ENCODE data around the gene FANCM. TPM values are rescaled to one million over a fixed set of nuclear protein-coding genes. Genes with fewer than 3 reads are reported as not detected.

Gene FANCM
- polyA plus RNA-seq, 1 donor (not counting 4 experiments of a cell fraction or from before 2014, with no cell fraction given), result 6.0 TPM

DNA sequence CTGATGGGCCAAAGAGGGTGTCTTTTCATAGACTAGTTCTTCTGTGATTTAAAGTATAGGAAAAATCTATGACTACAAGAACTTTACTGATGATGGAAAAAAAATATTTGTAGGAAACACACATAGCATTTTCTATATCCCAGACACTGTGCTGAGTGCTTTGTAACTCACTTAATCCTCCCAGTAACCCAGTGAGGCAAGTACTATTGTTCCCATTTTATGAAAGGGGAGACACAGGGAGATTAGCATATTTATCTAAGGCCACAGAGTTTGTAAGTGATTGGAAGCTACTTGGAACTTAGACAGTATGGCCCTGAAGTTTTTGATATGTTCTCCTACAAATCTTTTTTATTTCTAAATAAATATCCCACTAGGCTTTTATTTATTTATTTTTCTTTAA is 31.9 kb upstream of the FANCM start:
- TF ChIP-seq, protein P1, sequence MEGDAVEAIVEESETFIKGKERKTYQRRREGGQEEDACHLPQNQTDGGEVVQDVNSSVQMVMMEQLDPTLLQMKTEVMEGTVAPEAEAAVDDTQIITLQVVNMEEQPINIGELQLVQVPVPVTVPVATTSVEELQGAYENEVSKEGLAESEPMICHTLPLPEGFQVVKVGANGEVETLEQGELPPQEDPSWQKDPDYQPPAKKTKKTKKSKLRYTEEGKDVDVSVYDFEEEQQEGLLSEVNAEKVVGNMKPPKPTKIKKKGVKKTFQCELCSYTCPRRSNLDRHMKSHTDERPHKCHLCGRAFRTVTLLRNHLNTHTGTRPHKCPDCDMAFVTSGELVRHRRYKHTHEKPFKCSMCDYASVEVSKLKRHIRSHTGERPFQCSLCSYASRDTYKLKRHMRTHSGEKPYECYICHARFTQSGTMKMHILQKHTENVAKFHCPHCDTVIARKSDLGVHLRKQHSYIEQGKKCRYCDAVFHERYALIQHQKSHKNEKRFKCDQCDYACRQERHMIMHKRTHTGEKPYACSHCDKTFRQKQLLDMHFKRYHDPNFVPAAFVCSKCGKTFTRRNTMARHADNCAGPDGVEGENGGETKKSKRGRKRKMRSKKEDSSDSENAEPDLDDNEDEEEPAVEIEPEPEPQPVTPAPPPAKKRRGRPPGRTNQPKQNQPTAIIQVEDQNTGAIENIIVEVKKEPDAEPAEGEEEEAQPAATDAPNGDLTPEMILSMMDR (optimal IDR thresholded peaks at IDR 0.05 in 1 of 3, IDR thresholded peaks at IDR 0.05 in 1 of 3, conservative IDR thresholded peaks at IDR 0.05 in 1 of 3; ENCODE audit: extremely low read depth in 1 of 3, insufficient read depth in 2 of 3, low read length in 3 of 3), result no peak
- TF ChIP-seq EZH2 (IDR thresholded peaks at IDR 0.05; ENCODE audit: low read length), result no peak
- H3K27me3 ChIP-seq (ENCODE audit: control insufficient read depth, extremely low read depth, insufficient read depth, low read length), result no peaks in the 10 kb centered on the region
- peaks cover 11 to 14% of the 10 kb centered on the region in 2 experiments for H3K36me3 ChIP-seq (ENCODE audit: control insufficient read depth in 2 of 2, extremely low read depth in 1 of 2, insufficient read depth in 2 of 2, low read length in 2 of 2)
- peaks cover 10% of the 10 kb centered on the region for H3K79me2 ChIP-seq (ENCODE audit: control insufficient read depth, insufficient read depth, low read length)
- no peak overlapping the region for H3K27ac ChIP-seq (ENCODE audit: control insufficient read depth, insufficient read depth, low read length)
- no peak overlapping the region for H3K9ac ChIP-seq (ENCODE audit: control insufficient read depth, extremely low read depth, insufficient read depth, low read length)
- H3K4me3 ChIP-seq (ENCODE audit: control insufficient read depth in 2 of 3, extremely low read depth in 1 of 3, insufficient read depth in 2 of 3, low read depth in 1 of 3, low read length in 3 of 3), result no peak overlapping the region
- H3K9me1 ChIP-seq (ENCODE audit: control insufficient read depth, extremely low read depth, insufficient read depth, low read length), result no peaks in the 10 kb centered on the region
- no peak for DNase-seq (ENCODE audit: low read depth, low spot score)
- no peak for FAIRE-seq
- H3K9me3 ChIP-seq (ENCODE audit: control insufficient read depth, low read depth, low read length), result no peaks in the 10 kb centered on the region
- H3K4me2 ChIP-seq (ENCODE audit: control insufficient read depth, extremely low read depth, insufficient read depth, low read depth, low read length), result no peak overlapping the region
- H3K4me1 ChIP-seq (ENCODE audit: control insufficient read depth, extremely low read depth, insufficient read depth, low read length), result no peaks in the 10 kb centered on the region
- H4K20me1 ChIP-seq (ENCODE audit: control insufficient read depth, extremely low read depth, insufficient read depth, low read length), result no peaks in the 10 kb centered on the region
- dilution Hi-C loops (cut with MboI; ENCODE audit: extremely low pct_ligation_motif_present, low sequenced_read_pairs), result no loop called here
- H2AFZ ChIP-seq (ENCODE audit: control insufficient read depth, low read length), result no peak overlapping the region

DNA sequence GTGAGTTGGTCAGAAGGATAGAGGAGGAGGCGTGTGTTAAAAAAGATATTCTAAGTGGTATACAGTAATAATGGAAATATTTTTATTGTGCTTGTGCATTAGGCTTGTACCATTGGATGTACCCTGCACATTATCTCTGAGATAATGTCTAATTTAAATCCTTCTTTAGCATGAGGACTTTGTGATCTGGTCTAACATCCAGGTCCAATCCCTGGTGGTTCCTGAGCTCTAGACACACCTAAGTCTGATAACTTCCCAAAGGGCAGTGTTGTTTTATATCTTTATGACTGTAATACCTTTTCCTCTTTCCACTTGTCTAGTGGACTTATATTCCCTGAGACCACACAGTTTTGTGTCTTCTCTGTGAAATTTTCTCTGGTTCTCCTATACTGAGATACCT is 31.2 kb upstream of the FANCM start:
- FAIRE-seq, result no peak
- dilution Hi-C loops (cut with MboI; ENCODE audit: extremely low pct_ligation_motif_present, low sequenced_read_pairs), result no loop called here
- no peaks in the 10 kb centered on the region for H3K9me1 ChIP-seq (ENCODE audit: control insufficient read depth, extremely low read depth, insufficient read depth, low read length)
- no peak overlapping the region for H3K4me2 ChIP-seq (ENCODE audit: control insufficient read depth, extremely low read depth, insufficient read depth, low read depth, low read length)
- no peak overlapping the region for H3K27ac ChIP-seq (ENCODE audit: control insufficient read depth, insufficient read depth, low read length)
- H2AFZ ChIP-seq (ENCODE audit: control insufficient read depth, low read length), result no peak overlapping the region
- no peaks in the 10 kb centered on the region for H4K20me1 ChIP-seq (ENCODE audit: control insufficient read depth, extremely low read depth, insufficient read depth, low read length)
- peaks cover 14% of the 10 kb centered on the region in 2 experiments for H3K36me3 ChIP-seq (ENCODE audit: control insufficient read depth in 2 of 2, extremely low read depth in 1 of 2, insufficient read depth in 2 of 2, low read length in 2 of 2)
- H3K9ac ChIP-seq (ENCODE audit: control insufficient read depth, extremely low read depth, insufficient read depth, low read length), result no peak overlapping the region
- no peak overlapping the region for H3K4me3 ChIP-seq (ENCODE audit: control insufficient read depth in 2 of 3, extremely low read depth in 1 of 3, insufficient read depth in 2 of 3, low read depth in 1 of 3, low read length in 3 of 3)
- no peak for DNase-seq (ENCODE audit: low read depth, low spot score)
- H3K4me1 ChIP-seq (ENCODE audit: control insufficient read depth, extremely low read depth, insufficient read depth, low read length), result no peaks in the 10 kb centered on the region
- TF ChIP-seq, protein P1 (optimal IDR thresholded peaks at IDR 0.05 in 1 of 3, IDR thresholded peaks at IDR 0.05 in 1 of 3, conservative IDR thresholded peaks at IDR 0.05 in 1 of 3; ENCODE audit: extremely low read depth in 1 of 3, insufficient read depth in 2 of 3, low read length in 3 of 3), result no peak
- TF ChIP-seq EZH2 (IDR thresholded peaks at IDR 0.05; ENCODE audit: low read length), result no peak
- no peaks in the 10 kb centered on the region for H3K27me3 ChIP-seq (ENCODE audit: control insufficient read depth, extremely low read depth, insufficient read depth, low read length)
- no peaks in the 10 kb centered on the region for H3K9me3 ChIP-seq (ENCODE audit: control insufficient read depth, low read depth, low read length)
- H3K79me2 ChIP-seq (ENCODE audit: control insufficient read depth, insufficient read depth, low read length), result peaks cover 10% of the 10 kb centered on the region

Measured in keratinocyte (primary cell).